ENCODE measurements around the gene NR3C2.

NR3C2 gene

DNA sequence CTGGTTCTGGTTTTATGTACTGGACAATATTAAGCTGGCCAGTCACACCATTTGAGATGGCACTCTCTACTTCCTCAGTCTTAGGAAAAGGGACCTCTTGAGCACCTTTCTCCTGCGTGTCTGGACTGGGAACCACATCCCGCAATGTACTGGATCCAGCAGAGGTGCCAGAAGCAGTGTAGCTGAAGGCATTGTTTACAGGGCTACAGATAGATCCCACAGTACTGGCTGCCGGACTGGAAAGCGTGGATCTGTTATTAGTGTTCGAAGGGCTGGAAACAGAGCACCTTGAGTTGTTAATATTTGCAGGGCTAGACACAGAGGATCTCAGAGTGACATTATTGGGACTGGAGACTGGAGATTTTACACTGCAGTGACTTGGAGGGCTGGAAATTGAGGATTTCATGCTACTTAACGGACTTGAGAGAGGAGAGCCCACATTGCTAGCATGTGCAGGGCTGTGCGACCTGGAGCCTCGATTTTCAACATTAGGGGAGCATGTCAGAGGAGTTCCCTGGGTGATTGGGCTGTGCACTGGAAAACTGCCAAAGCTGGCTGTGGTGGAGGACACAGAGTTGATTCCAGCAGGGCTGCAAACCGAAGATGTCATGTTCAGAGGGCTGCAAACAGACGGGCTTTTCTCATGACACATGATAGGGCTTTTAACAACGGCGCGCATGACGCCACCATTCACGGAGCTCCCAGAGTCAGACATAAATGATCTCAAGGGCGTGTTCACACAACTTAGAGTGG, 6.4 kb downstream of the NR3C2 start:
- DNase-seq (ENCODE audit: low read depth in 3 of 3) = no peak

DNA sequence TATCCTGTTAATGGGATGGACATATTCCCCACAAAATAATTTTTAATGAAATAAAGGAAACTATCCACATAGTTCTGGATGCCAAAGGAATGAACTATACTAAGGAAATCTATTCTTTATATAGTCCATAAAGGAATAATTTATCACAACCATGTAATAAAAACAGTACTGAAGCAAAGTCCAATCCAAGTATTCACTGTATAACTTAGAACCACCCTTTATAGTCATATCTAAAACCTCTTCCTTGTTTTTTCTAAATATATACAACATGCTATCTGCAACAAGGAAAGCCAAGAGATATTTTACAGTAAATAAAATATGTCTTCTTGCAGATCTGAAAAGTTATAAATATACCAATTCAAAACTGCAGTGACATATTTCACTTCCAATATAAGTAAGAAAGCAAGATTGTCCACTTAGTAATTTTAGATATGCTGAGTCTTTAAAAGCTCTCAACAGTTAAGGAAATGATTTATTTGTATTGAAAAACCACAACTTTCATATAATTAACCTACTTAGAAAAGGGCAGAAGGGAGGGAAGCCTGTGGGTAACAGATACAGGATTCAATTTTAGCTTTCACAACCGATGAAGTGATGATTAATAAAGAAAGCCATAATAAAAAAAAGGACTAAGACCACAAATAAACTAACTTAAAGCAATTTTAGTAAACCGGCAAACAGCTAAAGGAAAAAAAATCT, 8.0 kb downstream of the NR3C2 start:
- DNase-seq (ENCODE audit: low read depth in 3 of 3) = no peak

DNA sequence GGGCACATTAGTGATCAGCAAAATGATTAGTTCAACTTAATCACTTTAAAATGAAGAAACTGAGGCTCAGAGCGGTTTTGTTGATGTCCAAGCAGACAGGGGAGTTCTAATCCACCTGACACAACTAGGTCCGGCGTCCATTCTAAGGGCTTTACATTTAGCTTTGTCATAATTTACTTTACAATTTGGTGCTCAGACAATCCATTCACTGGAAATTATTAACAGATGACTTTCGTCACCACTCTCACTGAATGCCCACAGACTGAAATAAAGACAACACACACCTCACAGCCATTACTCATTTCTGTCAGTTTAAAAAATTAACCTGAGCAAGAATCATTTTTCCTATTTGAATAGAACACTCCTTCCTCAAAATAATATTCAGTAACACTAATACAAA, 10.8 kb downstream of the NR3C2 start:
- DNase-seq (ENCODE audit: low read depth in 3 of 3) = no peak

DNA sequence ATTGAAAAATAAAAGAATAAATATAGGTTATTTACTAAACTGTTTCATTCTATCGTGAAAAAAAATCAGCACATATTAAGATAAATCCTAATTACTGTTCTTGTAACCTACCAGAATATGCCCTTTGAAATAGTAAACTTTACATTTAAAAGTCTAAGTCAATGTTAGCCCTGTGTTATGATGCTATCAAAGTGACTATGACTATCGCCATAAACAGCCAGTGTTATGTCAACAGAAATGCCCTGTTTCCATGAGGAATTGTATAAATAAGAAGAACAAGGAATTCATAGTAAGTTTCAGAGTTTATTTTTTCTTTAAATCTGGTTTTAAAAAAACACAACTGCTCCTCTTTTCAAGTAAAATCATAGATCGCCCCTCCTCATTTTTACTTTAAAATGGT, 11.4 kb downstream of the NR3C2 start:
- no peak for DNase-seq (ENCODE audit: low read depth in 3 of 3)

DNA sequence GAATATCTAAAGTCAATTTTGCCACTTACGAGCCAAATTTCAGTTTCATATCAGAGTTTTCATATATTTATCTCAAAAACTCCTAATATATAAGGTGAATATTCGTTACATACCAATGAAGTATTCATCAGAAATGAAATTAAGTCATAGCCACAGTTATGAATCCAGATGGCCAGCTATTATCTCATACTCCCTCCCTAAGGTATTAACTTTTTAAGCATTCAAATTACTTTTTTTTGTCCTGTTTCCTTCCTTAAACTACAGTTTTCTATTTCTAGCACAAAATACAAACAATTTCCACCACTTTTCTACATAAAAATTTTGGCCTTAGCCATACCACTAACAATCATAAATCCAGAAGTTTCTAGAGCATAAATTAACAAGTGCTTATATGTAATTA, 13.0 kb downstream of the NR3C2 start:
- DNase-seq (ENCODE audit: low read depth in 3 of 3) = no peak

DNA sequence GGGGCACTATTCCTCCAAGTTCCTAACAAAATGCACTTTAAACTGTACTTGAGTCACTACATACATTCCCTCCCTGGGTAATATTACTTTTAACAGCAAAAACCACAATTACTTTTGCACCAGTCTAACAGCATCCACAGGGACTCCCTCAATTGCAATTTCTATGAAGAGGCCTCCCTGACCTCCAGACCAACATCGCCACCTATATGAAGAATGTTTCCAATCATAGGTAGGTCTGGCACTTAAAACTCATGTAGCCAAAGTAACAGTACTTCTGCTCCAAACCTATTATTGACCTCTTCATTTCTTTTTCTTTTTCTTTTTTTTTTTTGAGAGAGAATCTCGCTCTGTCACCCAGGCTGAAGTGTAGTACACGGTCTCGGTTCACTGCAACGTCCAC, 15.6 kb downstream of the NR3C2 start:
- DNase-seq (ENCODE audit: low read depth in 3 of 3) = no peak

DNA sequence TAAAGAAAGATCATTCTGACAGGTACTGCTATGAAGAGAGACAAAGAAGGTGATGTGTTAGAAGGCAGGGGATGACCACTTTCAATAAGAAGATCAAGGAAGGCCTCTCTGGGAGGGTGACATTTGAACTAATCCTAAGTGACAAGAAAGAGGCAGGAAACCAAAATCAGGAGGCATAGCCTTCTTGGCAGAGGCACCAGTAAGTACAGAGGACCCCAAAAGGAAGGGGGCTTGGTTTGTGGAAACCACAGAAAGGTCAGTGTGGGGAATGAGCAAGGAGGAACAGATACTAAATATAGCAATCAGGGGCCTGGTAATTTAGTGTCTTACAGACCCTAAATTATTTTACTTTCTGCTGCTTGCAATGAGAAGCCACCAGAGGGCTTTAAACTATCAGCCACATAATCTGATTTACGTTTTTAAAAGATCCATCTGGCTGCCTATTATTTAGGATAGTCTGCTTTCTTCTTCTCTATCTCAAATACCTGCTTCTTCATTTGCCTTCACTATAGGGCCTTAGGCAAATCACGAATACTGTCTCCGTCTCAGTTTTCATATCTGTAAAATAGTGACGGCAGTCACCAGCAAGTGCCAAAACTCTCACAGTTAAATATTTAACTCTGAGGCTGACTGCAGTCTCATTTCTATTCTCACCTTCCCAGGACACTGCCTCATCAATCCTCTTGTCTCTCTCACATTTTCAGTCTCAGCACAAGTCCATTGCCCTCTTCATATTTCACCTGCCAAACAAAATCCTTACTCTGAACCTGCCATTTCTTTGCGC, 16.7 kb downstream of the NR3C2 start:
- no peak for DNase-seq (ENCODE audit: low read depth in 3 of 3)

DNA sequence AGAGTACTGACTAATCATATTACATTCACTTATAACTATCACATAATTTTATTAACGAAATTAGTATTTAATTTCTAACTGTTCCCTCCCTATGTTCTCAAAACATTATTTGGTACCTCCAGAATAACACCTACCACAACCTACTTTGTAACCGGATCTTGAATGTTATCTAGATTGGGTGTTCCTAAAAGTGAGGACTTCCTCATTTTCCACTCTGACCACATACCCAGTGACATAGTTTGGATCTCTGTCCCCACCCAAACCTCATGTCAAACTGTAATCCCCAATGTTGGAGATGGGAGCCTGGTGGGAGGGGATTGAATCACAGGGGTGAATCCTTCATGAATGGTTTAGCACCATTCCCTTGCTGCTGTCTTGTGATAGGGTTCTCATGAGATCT, 21.8 kb downstream of the NR3C2 start:
- DNase-seq (ENCODE audit: low read depth in 3 of 3) = no peak

DNA sequence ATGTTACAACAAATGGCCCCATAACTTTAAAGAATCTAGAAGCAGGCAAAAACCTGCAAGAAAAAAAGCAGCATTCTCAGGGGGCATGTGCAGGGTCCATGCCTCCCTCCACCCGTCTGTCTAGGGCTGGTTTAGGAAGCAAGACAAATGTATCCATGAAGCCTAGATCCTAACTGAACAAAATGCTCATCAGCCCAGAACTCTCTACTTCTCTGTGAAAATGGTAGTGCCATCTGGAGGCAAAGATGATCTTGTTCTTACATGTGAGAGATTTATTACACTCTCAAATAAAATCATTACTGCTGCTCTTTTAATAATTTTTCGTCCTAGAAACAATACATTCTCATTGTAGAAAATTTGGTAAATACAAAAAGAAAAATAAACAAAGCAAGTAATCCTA, 26.7 kb downstream of the NR3C2 start:
- DNase-seq (ENCODE audit: low read depth in 3 of 3) = no peak

DNA sequence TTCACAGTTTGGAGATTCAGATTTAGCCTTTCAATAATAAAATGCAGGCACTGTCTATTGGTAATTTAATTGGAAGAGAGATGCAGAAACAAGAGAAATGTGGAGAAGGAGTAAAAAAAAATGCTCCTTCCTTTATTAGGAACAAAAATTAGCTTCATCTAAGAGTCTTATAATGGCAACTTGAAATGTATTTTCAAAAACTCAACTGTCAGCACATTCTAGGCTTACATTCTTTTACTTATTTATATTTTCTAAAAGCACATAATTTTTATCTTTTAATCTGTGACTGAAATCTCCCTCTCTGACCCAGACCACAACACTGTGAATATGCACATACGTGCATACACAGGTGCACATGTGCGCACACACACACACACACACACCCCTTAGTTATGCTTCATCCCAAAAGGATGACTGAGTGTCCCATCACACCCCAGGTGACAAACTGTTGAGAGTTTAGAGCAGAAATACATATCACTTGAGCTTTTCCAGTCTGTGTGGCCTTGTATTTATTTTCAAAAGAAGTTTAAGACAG, 29.7 kb downstream of the NR3C2 start:
- DNase-seq (ENCODE audit: low read depth in 3 of 3) = no peak

DNA sequence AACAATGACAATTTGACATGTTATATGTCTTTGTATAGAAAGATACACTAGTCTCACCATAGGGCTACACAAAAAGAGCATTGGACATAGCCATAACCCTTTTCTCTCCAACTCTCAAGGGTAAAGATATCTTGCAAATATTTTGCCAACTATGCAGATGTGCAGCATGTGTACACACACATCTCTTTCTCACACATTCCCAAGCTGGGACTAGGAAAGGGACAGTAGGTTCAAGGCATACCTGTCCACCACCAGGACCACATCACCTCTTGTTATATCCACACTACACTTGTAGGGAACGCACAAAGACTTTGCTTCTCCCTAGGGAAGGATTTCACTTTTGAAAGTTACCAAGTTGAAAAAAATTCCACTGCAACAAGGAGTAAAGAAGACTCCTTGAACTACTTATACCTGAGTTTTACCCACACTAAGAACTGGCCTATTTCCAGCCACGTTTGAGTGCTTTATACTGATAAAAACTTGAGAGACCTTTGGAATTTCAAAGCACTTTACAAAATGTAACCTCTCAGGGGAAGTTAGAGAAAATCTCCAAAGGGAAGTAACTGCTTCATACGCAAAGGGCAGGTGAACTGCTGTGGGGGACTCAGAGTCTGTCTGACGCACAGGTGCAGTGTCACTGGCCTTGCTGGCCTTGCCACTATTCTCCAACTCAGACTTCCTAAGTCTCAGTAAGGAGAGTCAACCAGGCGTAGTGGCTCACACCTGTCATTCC, 36.9 kb downstream of the NR3C2 start:
- DNase-seq (ENCODE audit: low read depth in 3 of 3) = no peak

DNA sequence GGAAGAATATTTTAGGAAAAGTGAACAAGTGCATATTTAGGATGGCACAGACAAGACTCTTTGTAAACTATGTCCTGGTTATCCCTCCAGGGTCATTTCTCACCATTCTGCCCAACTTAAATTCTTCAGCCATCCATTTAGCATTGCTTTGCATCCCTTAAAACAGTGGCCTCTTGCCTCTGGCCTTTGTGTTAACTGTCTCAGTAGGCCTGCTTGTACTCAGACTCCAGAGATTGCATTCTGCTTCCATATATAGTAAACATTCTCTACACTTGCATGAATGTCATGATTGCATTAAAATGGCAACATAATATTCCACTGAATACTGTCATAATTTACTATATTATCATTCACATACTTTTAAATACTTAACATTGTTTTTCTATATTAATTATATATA, 43.2 kb downstream of the NR3C2 start:
- no peak for DNase-seq (ENCODE audit: low read depth in 3 of 3)

DNA sequence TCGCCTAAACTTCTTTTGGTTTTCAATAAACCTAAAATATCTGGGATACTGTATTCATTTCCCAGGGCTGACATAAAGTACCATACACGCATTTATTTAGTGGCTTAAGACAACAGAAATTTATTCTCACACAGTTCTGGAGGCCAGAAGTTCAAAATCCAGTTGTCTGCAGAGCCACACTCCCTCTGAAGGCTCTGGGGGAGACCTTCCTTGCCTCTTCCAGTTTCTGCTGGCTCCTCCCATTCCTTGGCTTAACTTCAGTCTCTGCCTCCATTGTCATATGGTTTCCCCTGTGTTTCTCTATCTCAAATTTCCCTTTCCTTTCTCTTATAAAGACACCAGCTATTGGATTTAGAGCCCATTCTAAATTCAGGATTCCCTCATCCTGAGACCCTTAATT, 44.4 kb downstream of the NR3C2 start:
- no peak for DNase-seq (ENCODE audit: low read depth in 3 of 3)

DNA sequence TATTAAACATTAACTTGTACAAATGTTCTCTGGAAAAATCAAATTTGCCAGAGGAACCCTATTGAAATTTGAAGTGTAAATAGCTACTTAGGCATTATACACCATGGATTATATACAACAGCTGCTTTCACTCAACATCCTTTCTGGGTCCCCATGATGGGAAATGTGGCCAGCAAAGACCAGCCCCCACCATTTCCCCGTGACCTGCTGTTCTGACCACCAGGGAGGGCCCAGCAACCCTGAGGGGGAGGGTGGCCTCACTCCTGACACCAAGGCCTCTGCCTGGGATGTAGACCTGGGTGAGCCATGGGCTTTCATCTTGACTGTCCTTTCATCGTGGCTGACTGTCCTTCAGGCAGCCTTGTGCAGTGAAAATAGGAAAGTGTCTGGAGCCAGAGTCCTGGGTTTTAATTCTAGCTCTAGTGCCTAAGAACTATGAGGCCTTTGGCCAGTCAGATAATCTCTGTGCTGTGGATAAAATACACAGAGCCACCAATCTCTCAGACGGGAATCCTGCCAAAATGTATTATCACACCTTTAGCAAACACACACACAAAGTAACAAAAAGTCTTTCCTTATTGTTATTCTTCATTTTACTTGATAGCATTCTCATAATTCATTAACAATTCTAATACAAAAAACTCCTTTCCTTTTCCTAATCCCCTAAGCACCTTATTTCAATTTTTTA, 45.1 kb downstream of the NR3C2 start:
- DNase-seq (ENCODE audit: low read depth in 3 of 3) = no peak

DNA sequence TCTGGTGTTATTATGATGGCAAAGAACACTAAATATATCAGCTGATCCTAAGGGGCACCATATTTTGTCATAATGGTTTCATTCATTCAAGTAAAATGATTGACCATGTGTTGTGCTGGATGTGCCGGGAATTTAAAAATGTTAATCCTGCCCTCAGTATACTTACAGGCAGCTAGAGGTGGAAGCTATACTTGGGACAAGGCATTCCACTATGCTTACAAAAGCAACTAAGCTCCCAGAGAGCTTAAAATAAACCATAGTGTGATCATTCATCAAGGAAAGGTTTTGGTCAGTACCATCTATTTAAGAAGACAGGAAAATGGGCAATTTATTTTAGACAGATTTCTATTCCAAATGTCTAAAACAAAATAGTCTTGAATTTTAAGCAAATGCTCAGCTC, 46.4 kb downstream of the NR3C2 start:
- DNase-seq (ENCODE audit: low read depth in 3 of 3) = no peak

DNA sequence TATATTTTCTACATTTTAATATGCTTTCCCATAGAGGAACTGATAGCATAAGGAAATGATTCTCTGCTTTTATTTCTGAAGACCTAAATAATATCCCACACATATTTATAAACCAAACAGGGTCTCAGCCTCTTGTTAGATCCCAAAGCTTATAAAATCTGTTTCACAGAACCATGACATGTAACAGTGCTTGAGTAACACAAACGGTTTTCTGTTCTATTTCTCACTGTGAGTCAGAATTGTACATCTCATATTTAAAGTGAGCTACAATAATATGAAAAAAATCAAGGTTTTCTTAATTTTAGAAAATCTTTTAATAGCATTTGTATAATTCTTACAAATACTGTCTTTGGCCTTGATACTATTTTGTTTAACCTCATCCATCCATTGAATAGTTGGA, 51.2 kb downstream of the NR3C2 start:
- no peak for DNase-seq (ENCODE audit: low read depth in 3 of 3)

DNA sequence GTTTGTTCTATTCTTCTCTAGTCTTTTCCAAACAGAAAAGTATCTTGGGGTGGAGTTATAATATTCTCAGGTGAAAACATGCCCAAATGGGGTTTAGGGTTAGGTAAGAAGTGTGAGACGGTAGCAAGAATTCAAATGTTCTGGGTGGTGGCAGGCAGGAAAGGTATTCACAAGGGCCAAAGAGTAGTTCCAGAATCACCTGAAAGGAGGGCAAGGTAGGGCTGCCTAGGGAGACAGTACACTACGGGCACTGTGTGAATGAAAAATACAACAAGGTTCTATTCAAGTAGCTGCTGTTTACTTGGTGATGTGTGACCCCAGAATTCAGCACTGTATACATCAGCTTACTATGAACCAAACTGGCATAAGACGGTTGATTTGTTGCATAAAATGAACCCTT, 51.9 kb downstream of the NR3C2 start:
- no peak for DNase-seq (ENCODE audit: low read depth in 3 of 3)

DNA sequence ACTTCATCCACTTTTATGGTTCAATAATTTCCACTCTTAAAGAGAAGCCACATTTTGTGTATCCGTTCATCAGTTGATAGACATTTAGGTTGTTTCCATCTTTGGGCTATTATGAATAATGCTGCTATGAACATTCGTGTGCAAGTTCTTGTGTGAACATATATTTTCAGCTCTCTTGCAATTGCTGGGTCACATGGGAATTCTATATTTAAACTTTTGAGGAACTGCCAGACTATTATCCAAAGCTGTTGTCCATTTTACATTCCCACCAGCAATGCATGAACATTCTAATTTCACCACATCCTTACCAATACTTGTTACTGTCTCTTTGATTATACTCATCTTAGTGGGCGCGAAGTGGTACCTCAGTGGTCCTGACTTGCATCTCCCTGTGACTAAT, 61.9 kb downstream of the NR3C2 start:
- no peak for DNase-seq (ENCODE audit: low read depth in 3 of 3)

DNA sequence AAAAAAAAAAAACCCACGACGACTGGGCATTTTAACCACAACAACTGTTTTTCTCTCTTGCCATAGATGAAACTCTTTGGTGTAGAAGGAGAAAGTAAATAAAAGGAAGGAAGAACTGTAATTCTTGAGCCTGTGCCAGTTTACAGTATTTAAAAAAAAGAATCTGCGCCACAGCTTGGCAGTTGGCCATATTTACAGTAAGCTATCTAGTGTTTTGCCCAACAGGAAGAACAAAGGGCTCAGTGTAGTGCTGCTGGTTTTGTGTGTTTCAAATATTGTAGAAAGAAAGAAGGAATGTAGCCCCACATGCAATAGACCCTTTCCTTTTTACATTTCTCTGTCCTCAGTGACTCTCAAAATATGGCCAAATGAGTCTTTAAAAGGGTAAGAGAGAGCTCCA, 66.1 kb downstream of the NR3C2 start:
- DNase-seq (ENCODE audit: low read depth in 3 of 3) = no peak

DNA sequence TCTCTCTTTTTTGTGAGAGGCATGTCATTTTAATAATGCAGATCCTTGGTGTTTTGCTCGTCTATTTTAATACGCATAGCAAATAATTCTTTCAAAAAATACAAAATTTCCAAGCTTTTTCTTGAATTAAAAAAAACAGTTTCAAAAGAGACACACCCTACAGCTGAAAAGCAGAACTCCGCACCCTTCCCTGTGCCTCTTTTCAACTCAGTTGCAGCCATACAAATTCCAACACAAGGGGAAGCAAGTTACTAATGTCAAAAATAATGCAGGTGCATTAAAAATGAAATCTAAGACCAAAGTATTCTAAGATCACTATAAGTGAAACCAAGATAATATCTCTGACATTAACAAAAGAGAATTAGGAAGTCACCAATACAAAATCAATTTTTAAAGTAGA, 66.6 kb downstream of the NR3C2 start:
- no peak for DNase-seq (ENCODE audit: low read depth in 3 of 3)

DNA sequence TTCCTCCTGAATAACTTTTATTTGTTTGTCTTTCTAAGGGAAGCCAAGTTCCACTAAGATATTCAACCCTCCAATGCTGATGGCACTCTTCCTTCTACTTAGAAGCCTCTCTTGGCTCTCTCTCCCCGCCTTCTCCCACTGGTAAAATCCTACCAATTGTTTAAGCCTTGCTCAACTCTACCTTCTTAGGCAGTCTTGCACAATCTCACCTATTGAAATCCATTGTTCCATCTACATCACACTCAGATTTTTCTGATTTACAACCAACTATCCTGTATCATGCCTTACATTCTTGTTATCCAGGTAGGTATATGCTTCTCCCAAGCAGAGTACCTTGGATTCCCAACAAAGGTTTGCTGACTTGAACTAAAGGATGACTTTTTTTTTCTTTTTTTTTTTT, 69.1 kb downstream of the NR3C2 start:
- DNase-seq (ENCODE audit: low read depth in 3 of 3) = no peak
